SHP77 treated with DMSO at 0.1 percent for 48 hours (cell line): ENCODE measurements around the gene PRDM16.

Source experiments
- DNase-seq: peaks from one replicate; lab custom pipeline; 2025; lab: John Stamatoyannopoulos, UW

Gene PRDM16

GRCh38 chr1:3053986-3054385, 15.0 kb upstream of the PRDM16 start:
- no peak for DNase-seq

GRCh38 chr1:3054474-3054873, 14.5 kb upstream of the PRDM16 start:
- no peak for DNase-seq

GRCh38 chr1:3055051-3055450, 14.0 kb upstream of the PRDM16 start:
- no peak for DNase-seq

GRCh38 chr1:3056641-3057040, 12.4 kb upstream of the PRDM16 start:
- no peak for DNase-seq

- no peak for DNase-seq
Measured at GRCh38 chr1:3058263-3059030, 10.6 kb upstream of the PRDM16 start.

GRCh38 chr1:3060127-3060526, 8.9 kb upstream of the PRDM16 start:
- DNase-seq = no peak

GRCh38 chr1:3060601-3061551, 8.1 kb upstream of the PRDM16 start:
- DNase-seq = no peak

- DNase-seq = no peak
Measured at GRCh38 chr1:3061566-3061965, 7.4 kb upstream of the PRDM16 start.

- DNase-seq = no peak
Measured at GRCh38 chr1:3061981-3062615, 6.9 kb upstream of the PRDM16 start.

- no peak for DNase-seq
Measured at GRCh38 chr1:3062616-3063378, 6.2 kb upstream of the PRDM16 start.

- no peak for DNase-seq
Measured at GRCh38 chr1:3063379-3064295, 5.4 kb upstream of the PRDM16 start.

- no peak for DNase-seq
Measured at GRCh38 chr1:3064296-3064850, 4.6 kb upstream of the PRDM16 start.

- no peak for DNase-seq
Measured at GRCh38 chr1:3064901-3065300, 4.1 kb upstream of the PRDM16 start.

- no peak for DNase-seq
Measured at GRCh38 chr1:3065396-3065795, 3.6 kb upstream of the PRDM16 start.

GRCh38 chr1:3065797-3066196, 3.2 kb upstream of the PRDM16 start:
- DNase-seq = no peak

GRCh38 chr1:3066250-3066711, 2.7 kb upstream of the PRDM16 start:
- DNase-seq = no peak

- no peak for DNase-seq
Measured at GRCh38 chr1:3066826-3067225, 2.2 kb upstream of the PRDM16 start.

GRCh38 chr1:3067301-3067670, 1.7 kb upstream of the PRDM16 start:
- no peak for DNase-seq

- no peak for DNase-seq
Measured at GRCh38 chr1:3067671-3068563, 1.1 kb upstream of the PRDM16 start.
